ENCODE data around the gene MTOR. TPM values are rescaled to one million over a fixed set of nuclear protein-coding genes. Genes with fewer than 3 reads are reported as not detected.
"Not testable (repeated sequence)": the region's sequence is repeated elsewhere in the genome, so short reads cannot be mapped to it uniquely, and the experiment has no call there.

MTOR gene
- total RNA-seq, 4 donors from 2014 or later = 37.8 to 46.4 (median 43.9) TPM

- TF ChIP-seq POLR2A (IDR thresholded peaks at IDR 0.05) (no peak), CTCF (IDR thresholded peaks at IDR 0.05) (no peak)
Observed at GRCh38 chr1:11107599-11107998, 154.8 kb downstream of the MTOR start.

GRCh38 chr1:11105586-11105985 is 156.8 kb downstream of the MTOR start:
- Histone ChIP-seq H3K4me1 (no peaks in the 10 kb centered on the region), H3K4me3 (replicated peaks in 1 of 3) (no peak overlapping the region), H3K27ac (no peak overlapping the region), H3K9me3 (no peaks in the 10 kb centered on the region), H3K27me3 (no peaks in the 10 kb centered on the region), H3K36me3 (peaks cover 20 to 34% of the 10 kb centered on the region in 2 donors)
- no peak for DNase-seq
- intact Hi-C loops (cut with DNase I) = no loop called here
- 94 to 96% methylated on average over 10 of the region's 10 CpGs for WGBS, 2 donors
- TF ChIP-seq POLR2A (IDR thresholded peaks at IDR 0.05) (no peak), CTCF (IDR thresholded peaks at IDR 0.05) (no peak)

More at GRCh38 chr1:11107599-11107998, 154.8 kb downstream of the MTOR start:
- H3K9me3 ChIP-seq = no peaks in the 10 kb centered on the region
- H3K36me3 ChIP-seq = peaks cover 24 to 43% of the 10 kb centered on the region in 2 donors
- H3K27me3 ChIP-seq = no peaks in the 10 kb centered on the region
- 95% methylated on average over 5 of the region's 5 CpGs for WGBS, 2 donors
- intact Hi-C loops (cut with DNase I) = no loop called here
- no peak overlapping the region for H3K4me3 ChIP-seq (replicated peaks in 1 of 3)
- no peaks in the 10 kb centered on the region for H3K4me1 ChIP-seq
- no peak for DNase-seq
- H3K27ac ChIP-seq = no peak overlapping the region

GRCh38 chr1:11101347-11101746 is 161.0 kb downstream of the MTOR start:
- intact Hi-C loops (cut with DNase I) = no loop called here
- WGBS, 2 donors = 92 to 94% methylated on average over 6 of the region's 6 CpGs

GRCh38 chr1:11100806-11101205 is 161.5 kb downstream of the MTOR start:
- intact Hi-C loops (cut with DNase I); H3K27ac ChIP-seq; DNase-seq; H3K9me3 ChIP-seq; H3K27me3 ChIP-seq; H3K4me1 ChIP-seq; H3K4me3 ChIP-seq (replicated peaks in 1 of 3): not testable (repeated sequence)
- H3K36me3 ChIP-seq = peaks cover 6 to 13% of the 10 kb centered on the region in 2 donors
- 95% methylated on average over 17 of the region's 17 CpGs for WGBS, 2 donors

More at GRCh38 chr1:11101347-11101746, 161.0 kb downstream of the MTOR start:
- Histone ChIP-seq H3K27ac (no peak overlapping the region), H3K4me3 (replicated peaks in 1 of 3) (no peak overlapping the region), H3K4me1 (peaks cover 7 to 8% of the 10 kb centered on the region in 2 donors), H3K27me3 (no peaks in the 10 kb centered on the region), H3K36me3 (peaks cover 4 to 14% of the 10 kb centered on the region in 2 donors), H3K9me3 (no peaks in the 10 kb centered on the region)
- no peak for DNase-seq
- no peak for TF ChIP-seq POLR2A (IDR thresholded peaks at IDR 0.05)
- no peak for TF ChIP-seq CTCF (IDR thresholded peaks at IDR 0.05)

- H3K9me3 ChIP-seq = no peaks in the 10 kb centered on the region
- peaks cover 13 to 20% of the 10 kb centered on the region in 2 donors for H3K36me3 ChIP-seq
- peak overlapping the region; percentile 39 to 71 (median 64) for H3K27ac ChIP-seq
- H3K27me3 ChIP-seq = no peaks in the 10 kb centered on the region
- peak overlapping the region in 2 of 3 donors; percentile 81 to 83 for H3K4me3 ChIP-seq (replicated peaks in 1 of 3)
- TF ChIP-seq CTCF (IDR thresholded peaks at IDR 0.05) (no peak), POLR2A (IDR thresholded peaks at IDR 0.05) (no peak)
- intact Hi-C loops (cut with DNase I) = no loop called here
- no peak for DNase-seq
- 34 to 42% methylated on average over 13 of the region's 13 CpGs for WGBS, 2 donors
- peaks cover 7 to 8% of the 10 kb centered on the region in 2 donors for H3K4me1 ChIP-seq
Observed at GRCh38 chr1:11100149-11100493, 162.2 kb downstream of the MTOR start.

Data from thyroid gland (tissue), 4 donors.